Stimulated activated CD8-positive, alpha-beta memory T cell treated with anti-CD3 and anti-CD28 coated beads, Interleukin-12 subunit alpha, Interleukin-12 subunit beta, amount 100 ng/mL, for 4 hours (primary cell): ENCODE results near the gene AKAP13.
"Not testable (repeated sequence)": the region's sequence is repeated elsewhere in the genome, so short reads cannot be mapped to it uniquely, and the experiment has no call there.

Experiments
- DNase-seq: peaks from one replicate; pipeline ENCODE4 v3.0.0-alpha.2; 2020; ENCODE audit warnings: low read depth

The AKAP13 gene

GRCh38 chr15:85789496-85789875 is 409.1 kb downstream of the AKAP13 start:
- DNase-seq: no peak

DNA sequence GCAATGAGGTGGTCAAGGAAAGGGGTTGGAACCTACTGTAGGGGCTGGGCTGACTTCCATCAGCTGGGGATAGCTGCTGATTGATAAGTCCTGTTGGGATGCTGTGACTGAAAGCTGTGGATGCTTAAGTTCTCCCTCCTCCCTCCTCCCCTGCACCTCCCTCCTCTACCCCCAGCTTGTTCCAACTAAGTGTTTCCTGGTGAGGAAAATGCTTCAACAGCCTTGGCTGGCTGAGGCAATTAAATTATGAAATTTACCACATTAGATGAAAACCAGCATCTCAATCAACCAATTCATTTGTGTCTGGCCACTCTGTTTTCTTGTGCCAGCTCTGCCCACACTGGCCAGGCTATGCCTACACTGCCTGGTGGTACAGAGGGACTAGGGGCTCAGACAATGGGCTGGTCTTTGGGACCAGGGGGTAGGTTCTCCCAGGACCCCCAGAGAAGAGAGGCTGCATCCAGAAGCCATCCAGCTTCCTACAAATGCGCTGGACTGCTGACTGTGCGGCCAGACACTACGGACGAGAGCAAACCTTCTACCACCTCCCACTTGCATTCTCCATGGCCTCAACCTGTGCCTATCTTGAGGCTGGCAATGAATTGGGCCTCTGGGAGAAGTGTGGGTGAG is 411.8 kb downstream of the AKAP13 start:
- DNase-seq: no peak

DNA sequence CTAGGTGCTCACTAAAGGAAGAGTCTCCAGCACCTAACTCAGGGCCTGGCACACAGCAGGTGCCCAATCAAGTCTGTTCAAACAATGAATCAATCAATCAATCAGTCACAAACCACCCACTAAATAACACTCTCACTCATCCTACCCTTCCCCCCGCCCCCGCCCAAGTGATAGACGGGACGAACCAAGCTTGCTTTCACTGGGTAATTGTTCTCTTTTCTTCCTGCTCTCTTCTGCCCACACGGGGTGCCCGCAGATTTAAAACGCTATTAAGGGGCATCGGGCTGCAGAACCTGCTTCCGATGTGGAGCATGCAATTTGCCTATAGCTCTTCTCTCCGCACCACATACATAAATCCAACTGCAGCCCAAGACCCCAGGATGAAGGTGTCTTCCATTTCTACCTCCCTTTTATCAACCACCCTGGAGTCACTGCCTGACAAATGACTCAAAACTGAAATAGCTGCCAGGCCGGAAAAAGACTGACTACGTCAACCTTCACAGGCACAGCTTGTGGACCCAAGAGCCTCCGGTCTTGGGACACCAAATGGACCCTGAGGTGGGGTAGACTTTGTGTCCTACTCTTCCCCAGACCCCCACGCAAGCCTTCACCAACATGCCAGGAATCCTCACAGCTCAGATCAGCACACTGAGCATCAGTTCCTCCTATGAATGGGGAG is 412.6 kb downstream of the AKAP13 start:
- DNase-seq: no peak

GRCh38 chr15:85793641-85794597 is 413.5 kb downstream of the AKAP13 start:
- DNase-seq: peak; percentile 18

DNA sequence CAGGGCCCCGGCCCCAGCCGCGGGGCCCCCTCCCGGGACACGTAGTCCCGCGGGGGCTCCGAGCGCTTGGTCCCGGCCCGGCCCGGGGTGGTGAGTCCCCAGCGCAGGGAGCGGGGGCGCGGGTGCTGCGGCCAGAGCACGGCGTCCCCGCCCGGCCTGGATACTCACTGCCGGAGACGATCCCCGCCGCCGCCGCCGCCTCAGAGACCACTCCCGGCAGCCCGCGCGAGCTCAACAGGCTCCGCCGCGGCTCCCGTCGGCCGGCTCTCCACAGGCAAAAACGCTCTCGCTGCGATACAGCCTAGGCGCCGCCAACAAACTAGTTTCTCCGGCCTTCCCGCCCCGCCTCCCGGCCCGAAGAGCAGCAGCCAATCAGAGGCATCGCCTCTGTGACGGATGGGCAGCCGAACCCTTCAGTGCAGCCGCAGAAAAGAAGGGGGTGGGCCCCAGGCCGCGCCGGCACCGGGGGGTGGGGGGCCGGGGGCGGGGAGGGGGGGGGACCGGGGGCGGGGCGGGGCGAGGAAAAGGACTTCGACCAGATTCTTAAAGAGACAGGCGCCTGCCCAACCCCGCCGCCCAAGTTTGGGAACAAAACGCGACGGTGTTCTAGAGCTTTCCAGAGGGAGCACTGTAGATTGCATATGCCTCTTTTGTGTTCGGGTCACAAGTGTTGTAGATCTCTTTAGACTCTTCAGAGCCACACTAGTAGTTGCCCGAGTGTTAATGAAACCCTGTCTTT is 414.4 kb downstream of the AKAP13 start, which contains the start of gene KLHL25:
Gene KLHL25, minus strand, starts transcription at position 328 of the 739 bp plus-strand sequence. CDS start 25,115 bp downstream, outside the sequence.
- peak; percentile 86 for DNase-seq

DNA sequence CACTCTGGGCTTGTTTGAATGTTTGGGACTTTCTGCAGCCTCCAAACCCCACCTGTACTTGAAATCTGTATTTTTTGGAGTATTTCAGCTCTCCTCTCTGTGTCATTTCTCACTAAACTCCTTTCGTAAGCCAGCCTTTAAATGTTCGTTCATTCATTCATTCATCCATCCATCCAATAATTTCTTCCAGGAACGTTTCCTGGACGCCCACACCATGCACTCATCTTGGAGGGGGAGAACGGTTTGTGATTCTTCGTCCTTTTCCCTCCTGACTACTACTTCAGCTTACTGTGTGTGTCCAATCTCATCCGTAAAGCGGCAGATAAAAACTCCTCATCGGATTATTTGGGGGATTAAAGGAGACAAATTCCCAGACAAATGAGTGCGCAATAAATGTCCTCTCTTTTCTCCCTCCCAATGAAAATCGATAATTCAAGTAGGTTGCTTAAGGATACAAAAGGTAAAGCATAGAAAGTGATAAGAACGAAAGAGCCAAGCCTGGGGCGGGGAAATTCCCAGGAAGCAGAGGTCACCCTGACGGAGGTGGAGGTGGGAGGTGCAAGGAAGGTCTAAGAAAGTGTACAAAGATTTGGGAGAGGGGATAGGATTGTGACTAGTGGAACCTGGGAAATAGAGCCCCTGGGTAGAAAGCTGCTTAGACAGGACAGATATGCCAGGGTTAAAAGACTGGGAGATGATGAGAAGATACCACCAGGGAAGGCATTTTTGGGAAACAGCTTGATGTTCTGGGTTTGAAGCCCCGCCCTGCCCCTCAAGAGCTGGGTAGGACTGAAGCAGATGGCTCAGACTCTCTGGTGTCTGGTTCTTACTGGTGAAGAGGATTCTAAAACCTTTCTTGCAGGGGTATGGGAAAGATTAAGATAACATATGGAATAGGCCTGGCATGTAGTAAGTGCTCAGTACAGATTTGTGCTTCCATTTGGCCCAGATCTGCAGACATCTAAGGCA is 415.2 kb downstream of the AKAP13 start:
- no peak for DNase-seq

DNA sequence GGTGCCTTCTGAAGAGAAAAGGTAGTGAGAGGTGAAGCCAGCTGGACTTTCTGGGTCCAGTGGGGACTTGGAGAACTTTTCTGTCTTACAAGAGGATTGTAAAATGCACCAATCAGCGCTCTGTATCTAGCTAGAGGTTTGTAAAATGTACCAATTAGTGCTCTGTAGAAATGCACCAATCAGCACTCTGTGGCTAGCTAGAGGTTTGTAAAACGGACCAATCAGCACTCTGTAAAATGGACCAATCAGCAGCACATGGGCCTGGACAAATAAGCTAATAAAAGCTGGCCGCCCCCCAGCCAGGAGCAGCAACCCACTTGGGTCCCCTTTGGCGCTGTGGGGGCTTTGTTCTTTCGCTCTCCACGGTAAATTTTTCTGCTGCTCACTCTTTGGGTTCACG is 416.0 kb downstream of the AKAP13 start:
- not testable (repeated sequence) for DNase-seq
